Measurements from ENCODE around the gene SLC1A3. TPM values are rescaled to one million over a fixed set of nuclear protein-coding genes. Genes with fewer than 3 reads are reported as not detected.

Gene SLC1A3
- total and polyA plus RNA-seq, 10 of the 15 experiments (the other 5 are each of a cell fraction or from before 2014, with no cell fraction given) = 0.23 to 4.4 (median 3.3) TPM

DNA sequence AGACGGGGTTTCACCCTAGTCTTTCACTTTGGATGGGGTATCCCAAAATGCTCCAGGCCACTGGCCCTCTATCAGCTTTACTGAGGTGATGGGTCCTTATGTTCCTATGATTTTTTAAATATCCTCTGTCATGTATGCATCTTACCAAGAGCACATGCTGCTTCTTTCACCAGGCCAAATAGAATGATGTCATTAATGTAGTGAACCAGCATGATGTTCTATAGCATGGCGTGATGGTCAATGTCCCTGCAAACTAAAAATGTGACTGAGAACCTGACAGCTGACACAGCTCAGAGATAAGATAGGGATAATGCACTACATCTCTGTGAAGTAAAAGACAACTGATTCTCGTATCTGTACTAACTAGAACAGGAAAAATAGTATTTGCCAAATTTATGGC, 103.6 kb downstream of the SLC1A3 start (continued):
- TF ChIP-seq, protein P1, sequence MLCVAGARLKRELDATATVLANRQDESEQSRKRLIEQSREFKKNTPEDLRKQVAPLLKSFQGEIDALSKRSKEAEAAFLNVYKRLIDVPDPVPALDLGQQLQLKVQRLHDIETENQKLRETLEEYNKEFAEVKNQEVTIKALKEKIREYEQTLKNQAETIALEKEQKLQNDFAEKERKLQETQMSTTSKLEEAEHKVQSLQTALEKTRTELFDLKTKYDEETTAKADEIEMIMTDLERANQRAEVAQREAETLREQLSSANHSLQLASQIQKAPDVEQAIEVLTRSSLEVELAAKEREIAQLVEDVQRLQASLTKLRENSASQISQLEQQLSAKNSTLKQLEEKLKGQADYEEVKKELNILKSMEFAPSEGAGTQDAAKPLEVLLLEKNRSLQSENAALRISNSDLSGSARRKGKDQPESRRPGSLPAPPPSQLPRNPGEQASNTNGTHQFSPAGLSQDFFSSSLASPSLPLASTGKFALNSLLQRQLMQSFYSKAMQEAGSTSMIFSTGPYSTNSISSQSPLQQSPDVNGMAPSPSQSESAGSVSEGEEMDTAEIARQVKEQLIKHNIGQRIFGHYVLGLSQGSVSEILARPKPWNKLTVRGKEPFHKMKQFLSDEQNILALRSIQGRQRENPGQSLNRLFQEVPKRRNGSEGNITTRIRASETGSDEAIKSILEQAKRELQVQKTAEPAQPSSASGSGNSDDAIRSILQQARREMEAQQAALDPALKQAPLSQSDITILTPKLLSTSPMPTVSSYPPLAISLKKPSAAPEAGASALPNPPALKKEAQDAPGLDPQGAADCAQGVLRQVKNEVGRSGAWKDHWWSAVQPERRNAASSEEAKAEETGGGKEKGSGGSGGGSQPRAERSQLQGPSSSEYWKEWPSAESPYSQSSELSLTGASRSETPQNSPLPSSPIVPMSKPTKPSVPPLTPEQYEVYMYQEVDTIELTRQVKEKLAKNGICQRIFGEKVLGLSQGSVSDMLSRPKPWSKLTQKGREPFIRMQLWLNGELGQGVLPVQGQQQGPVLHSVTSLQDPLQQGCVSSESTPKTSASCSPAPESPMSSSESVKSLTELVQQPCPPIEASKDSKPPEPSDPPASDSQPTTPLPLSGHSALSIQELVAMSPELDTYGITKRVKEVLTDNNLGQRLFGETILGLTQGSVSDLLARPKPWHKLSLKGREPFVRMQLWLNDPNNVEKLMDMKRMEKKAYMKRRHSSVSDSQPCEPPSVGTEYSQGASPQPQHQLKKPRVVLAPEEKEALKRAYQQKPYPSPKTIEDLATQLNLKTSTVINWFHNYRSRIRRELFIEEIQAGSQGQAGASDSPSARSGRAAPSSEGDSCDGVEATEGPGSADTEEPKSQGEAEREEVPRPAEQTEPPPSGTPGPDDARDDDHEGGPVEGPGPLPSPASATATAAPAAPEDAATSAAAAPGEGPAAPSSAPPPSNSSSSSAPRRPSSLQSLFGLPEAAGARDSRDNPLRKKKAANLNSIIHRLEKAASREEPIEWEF (IDR thresholded peaks at IDR 0.05; ENCODE audit: insufficient replicate concordance, low read depth, low read length) = no peak
- TF ChIP-seq, protein P2, sequence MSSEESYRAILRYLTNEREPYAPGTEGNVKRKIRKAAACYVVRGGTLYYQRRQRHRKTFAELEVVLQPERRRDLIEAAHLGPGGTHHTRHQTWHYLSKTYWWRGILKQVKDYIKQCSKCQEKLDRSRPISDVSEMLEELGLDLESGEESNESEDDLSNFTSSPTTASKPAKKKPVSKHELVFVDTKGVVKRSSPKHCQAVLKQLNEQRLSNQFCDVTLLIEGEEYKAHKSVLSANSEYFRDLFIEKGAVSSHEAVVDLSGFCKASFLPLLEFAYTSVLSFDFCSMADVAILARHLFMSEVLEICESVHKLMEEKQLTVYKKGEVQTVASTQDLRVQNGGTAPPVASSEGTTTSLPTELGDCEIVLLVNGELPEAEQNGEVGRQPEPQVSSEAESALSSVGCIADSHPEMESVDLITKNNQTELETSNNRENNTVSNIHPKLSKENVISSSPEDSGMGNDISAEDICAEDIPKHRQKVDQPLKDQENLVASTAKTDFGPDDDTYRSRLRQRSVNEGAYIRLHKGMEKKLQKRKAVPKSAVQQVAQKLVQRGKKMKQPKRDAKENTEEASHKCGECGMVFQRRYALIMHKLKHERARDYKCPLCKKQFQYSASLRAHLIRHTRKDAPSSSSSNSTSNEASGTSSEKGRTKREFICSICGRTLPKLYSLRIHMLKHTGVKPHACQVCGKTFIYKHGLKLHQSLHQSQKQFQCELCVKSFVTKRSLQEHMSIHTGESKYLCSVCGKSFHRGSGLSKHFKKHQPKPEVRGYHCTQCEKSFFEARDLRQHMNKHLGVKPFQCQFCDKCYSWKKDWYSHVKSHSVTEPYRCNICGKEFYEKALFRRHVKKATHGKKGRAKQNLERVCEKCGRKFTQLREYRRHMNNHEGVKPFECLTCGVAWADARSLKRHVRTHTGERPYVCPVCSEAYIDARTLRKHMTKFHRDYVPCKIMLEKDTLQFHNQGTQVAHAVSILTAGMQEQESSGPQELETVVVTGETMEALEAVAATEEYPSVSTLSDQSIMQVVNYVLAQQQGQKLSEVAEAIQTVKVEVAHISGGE (CRISPR knock-in tag; IDR thresholded peaks at IDR 0.05) = no peak
- TF ChIP-seq HCFC1 (IDR thresholded peaks at IDR 0.05; ENCODE audit: low read length) (no peak), CBX5 (IDR thresholded peaks at IDR 0.05; ENCODE audit: low read depth) (no peak), BCL11A (IDR thresholded peaks at IDR 0.05; ENCODE audit: low read depth, low read length) (no peak)
- TF ChIP-seq, protein P3, sequence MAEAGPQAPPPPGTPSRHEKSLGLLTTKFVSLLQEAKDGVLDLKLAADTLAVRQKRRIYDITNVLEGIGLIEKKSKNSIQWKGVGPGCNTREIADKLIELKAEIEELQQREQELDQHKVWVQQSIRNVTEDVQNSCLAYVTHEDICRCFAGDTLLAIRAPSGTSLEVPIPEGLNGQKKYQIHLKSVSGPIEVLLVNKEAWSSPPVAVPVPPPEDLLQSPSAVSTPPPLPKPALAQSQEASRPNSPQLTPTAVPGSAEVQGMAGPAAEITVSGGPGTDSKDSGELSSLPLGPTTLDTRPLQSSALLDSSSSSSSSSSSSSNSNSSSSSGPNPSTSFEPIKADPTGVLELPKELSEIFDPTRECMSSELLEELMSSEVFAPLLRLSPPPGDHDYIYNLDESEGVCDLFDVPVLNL (IDR thresholded peaks at IDR 0.05; ENCODE audit: low read depth, low read length) = no peak
- TF ChIP-seq, protein P4, sequence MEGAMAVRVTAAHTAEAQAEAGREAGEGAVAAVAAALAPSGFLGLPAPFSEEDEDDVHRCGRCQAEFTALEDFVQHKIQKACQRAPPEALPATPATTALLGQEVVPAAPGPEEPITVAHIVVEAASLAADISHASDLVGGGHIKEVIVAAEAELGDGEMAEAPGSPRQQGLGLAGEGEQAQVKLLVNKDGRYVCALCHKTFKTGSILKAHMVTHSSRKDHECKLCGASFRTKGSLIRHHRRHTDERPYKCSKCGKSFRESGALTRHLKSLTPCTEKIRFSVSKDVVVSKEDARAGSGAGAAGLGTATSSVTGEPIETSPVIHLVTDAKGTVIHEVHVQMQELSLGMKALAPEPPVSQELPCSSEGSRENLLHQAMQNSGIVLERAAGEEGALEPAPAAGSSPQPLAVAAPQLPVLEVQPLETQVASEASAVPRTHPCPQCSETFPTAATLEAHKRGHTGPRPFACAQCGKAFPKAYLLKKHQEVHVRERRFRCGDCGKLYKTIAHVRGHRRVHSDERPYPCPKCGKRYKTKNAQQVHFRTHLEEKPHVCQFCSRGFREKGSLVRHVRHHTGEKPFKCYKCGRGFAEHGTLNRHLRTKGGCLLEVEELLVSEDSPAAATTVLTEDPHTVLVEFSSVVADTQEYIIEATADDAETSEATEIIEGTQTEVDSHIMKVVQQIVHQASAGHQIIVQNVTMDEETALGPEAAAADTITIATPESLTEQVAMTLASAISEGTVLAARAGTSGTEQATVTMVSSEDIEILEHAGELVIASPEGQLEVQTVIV (IDR thresholded peaks at IDR 0.05; ENCODE audit: borderline replicate concordance, partially characterized antibody) = no peak
- TF ChIP-seq, protein P5, sequence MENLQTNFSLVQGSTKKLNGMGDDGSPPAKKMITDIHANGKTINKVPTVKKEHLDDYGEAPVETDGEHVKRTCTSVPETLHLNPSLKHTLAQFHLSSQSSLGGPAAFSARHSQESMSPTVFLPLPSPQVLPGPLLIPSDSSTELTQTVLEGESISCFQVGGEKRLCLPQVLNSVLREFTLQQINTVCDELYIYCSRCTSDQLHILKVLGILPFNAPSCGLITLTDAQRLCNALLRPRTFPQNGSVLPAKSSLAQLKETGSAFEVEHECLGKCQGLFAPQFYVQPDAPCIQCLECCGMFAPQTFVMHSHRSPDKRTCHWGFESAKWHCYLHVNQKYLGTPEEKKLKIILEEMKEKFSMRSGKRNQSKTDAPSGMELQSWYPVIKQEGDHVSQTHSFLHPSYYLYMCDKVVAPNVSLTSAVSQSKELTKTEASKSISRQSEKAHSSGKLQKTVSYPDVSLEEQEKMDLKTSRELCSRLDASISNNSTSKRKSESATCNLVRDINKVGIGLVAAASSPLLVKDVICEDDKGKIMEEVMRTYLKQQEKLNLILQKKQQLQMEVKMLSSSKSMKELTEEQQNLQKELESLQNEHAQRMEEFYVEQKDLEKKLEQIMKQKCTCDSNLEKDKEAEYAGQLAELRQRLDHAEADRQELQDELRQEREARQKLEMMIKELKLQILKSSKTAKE (IDR thresholded peaks at IDR 0.05; ENCODE audit: low read depth, poor library complexity, severe bottlenecking) = no peak
